ENCODE measurements around the gene ATAT1. TPM values are rescaled to one million over a fixed set of nuclear protein-coding genes. Genes with fewer than 3 reads are reported as not detected.

Gene ATAT1
- polyA plus RNA-seq, 3 donors: 0.51 to 10.4 (median 0.68) TPM

DNA sequence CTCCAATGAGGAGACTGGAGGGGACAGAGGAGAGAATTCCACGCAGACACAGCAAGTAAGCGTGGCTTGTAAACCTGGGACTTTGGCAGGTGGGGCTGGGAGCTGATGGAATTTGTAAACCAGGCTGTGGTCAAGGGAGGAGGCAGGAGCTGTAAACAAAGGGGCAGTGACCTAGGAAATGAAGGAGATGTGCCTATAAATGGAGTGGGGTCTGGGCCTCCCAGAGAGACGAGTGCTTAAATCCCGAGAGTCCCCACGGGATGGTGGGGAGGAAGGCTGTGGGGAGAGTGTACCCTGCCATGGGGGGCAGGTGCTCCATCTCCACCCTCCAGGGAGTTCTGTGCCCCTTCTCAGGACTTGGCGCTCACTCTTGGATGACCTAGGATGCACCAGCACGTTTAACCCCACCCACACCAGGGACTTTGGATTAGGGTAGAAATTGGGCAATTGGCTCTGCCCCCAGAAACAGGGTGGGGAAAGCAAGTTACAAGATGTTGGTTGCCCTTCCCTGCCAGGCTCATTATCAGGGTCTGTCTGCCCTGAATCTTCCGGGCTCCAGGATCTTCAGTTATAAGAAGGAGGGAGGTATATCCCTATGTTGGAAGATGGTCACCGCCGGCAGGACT lies 50.1 kb downstream of the ATAT1 start:
- Mint-ChIP-seq H3K27me3 (ENCODE audit: low read depth in 3 of 3) (no peaks in the 10 kb centered on the region), H3K4me1 (peaks cover 49% of the 10 kb centered on the region), H3K27ac (peak overlapping the region in 5 of 7 donors; percentile 8 to 72 (median 63)), H3K9me3 (peaks cover 0 to 2% (median 0%) of the 10 kb centered on the region in 7 donors), H3K4me3 (no peak overlapping the region), H3K36me3 (peaks cover 53 to 61% of the 10 kb centered on the region in 2 donors)
- intact Hi-C loops (cut with micrococcal nuclease): loop anchor here in 1 of 2 donors (5.0 kb wide), 1 partner anchor 201 kb away; no protein-coding TSS in a partner anchor
- H3K4me2 ChIP-seq (replicated peaks; ENCODE audit: extremely low read depth, low read length, poor library complexity, severe bottlenecking): no peak overlapping the region
- no peak overlapping the region for H3K9ac ChIP-seq (ENCODE audit: insufficient read depth, low read length, poor library complexity, severe bottlenecking)
- peaks cover 70% of the 10 kb centered on the region for H4K20me1 ChIP-seq (ENCODE audit: insufficient read depth, low read length)
- no peaks in the 10 kb centered on the region for H3K9me3 ChIP-seq (replicated peaks in 1 of 2; ENCODE audit: control insufficient read depth in 1 of 2, insufficient read depth in 1 of 2, low read length in 2 of 2)
- H3K36me3 ChIP-seq (replicated peaks in 1 of 2; ENCODE audit: control insufficient read depth in 1 of 2, insufficient read depth in 2 of 2, low read length in 2 of 2): peaks cover 43 to 45% of the 10 kb centered on the region in 2 donors
- H3K4me1 ChIP-seq (ENCODE audit: control insufficient read depth in 1 of 2, insufficient read depth in 2 of 2, low read length in 2 of 2): peaks cover 39 to 48% of the 10 kb centered on the region in 2 donors
- H3K27ac ChIP-seq (ENCODE audit: low read depth in 1 of 2, low read length in 2 of 2): peak overlapping the region in 1 of 2 donors; percentile 14
- no peak overlapping the region for H3K4me3 ChIP-seq (replicated peaks in 1 of 3; ENCODE audit: low read depth in 2 of 3, low read length in 3 of 3)
- H3K27me3 ChIP-seq (ENCODE audit: control insufficient read depth in 2 of 2, insufficient read depth in 2 of 2, low read length in 2 of 2): no peaks in the 10 kb centered on the region
- TF ChIP-seq, protein P1, sequence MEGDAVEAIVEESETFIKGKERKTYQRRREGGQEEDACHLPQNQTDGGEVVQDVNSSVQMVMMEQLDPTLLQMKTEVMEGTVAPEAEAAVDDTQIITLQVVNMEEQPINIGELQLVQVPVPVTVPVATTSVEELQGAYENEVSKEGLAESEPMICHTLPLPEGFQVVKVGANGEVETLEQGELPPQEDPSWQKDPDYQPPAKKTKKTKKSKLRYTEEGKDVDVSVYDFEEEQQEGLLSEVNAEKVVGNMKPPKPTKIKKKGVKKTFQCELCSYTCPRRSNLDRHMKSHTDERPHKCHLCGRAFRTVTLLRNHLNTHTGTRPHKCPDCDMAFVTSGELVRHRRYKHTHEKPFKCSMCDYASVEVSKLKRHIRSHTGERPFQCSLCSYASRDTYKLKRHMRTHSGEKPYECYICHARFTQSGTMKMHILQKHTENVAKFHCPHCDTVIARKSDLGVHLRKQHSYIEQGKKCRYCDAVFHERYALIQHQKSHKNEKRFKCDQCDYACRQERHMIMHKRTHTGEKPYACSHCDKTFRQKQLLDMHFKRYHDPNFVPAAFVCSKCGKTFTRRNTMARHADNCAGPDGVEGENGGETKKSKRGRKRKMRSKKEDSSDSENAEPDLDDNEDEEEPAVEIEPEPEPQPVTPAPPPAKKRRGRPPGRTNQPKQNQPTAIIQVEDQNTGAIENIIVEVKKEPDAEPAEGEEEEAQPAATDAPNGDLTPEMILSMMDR (IDR thresholded peaks at IDR 0.05): no peak
- H2AFZ ChIP-seq (ENCODE audit: insufficient read depth, low read depth, low read length, poor library complexity, severe bottlenecking): no peak overlapping the region
- WGBS (ENCODE audit: insufficient coverage): 100% methylated on average over 5 of the region's 10 CpGs
- peaks cover 59% of the 10 kb centered on the region for H3K79me2 ChIP-seq (ENCODE audit: insufficient read depth, low read length)
- DNase-seq: no peak

GRCh38 chr6:30678964-30679726 lies 52.5 kb downstream of the ATAT1 start:
- peak overlapping the region; percentile 22 for H3K9ac ChIP-seq (ENCODE audit: insufficient read depth, low read length, poor library complexity, severe bottlenecking)
- H3K27me3 ChIP-seq (ENCODE audit: control insufficient read depth in 2 of 2, insufficient read depth in 2 of 2, low read length in 2 of 2): no peaks in the 10 kb centered on the region
- Mint-ChIP-seq H3K4me1 (peaks cover 47% of the 10 kb centered on the region), H3K9me3 (peaks cover 0 to 2% (median 0%) of the 10 kb centered on the region in 7 donors), H3K27ac (peak overlapping the region; percentile 60 to 99 (median 80)), H3K36me3 (peaks cover 62 to 79% of the 10 kb centered on the region in 2 donors), H3K4me3 (peak overlapping the region; percentile 77 to 87), H3K27me3 (ENCODE audit: low read depth in 3 of 3) (peaks cover 0 to 3% (median 0%) of the 10 kb centered on the region in 3 donors)
- intact Hi-C loops (cut with micrococcal nuclease): loop anchor here (1.0 to 5.0 kb wide), 2 partner anchors 43 to 198 kb away; no protein-coding TSS in a partner anchor
- H3K36me3 ChIP-seq (replicated peaks in 1 of 2; ENCODE audit: control insufficient read depth in 1 of 2, insufficient read depth in 2 of 2, low read length in 2 of 2): peaks cover 43 to 45% of the 10 kb centered on the region in 2 donors
- H3K4me3 ChIP-seq (replicated peaks in 1 of 3; ENCODE audit: low read depth in 2 of 3, low read length in 3 of 3): peak overlapping the region in 2 of 3 experiments; percentile 16 to 100
- peak; percentile 81 to 88 (median 82) for DNase-seq
- peak overlapping the region; percentile 100 for H3K4me2 ChIP-seq (replicated peaks; ENCODE audit: extremely low read depth, low read length, poor library complexity, severe bottlenecking)
- no peak overlapping the region for H2AFZ ChIP-seq (ENCODE audit: insufficient read depth, low read depth, low read length, poor library complexity, severe bottlenecking)
- TF ChIP-seq, protein P1 (IDR thresholded peaks at IDR 0.05): peak; percentile 91
- 4% methylated on average over 15 of the region's 31 CpGs for WGBS (ENCODE audit: insufficient coverage)
- peaks cover 71% of the 10 kb centered on the region for H3K79me2 ChIP-seq (ENCODE audit: insufficient read depth, low read length)
- H4K20me1 ChIP-seq (ENCODE audit: insufficient read depth, low read length): peaks cover 82% of the 10 kb centered on the region
- H3K4me1 ChIP-seq (ENCODE audit: control insufficient read depth in 1 of 2, insufficient read depth in 2 of 2, low read length in 2 of 2): peaks cover 41 to 51% of the 10 kb centered on the region in 2 donors
- H3K27ac ChIP-seq (ENCODE audit: low read depth in 1 of 2, low read length in 2 of 2): peak overlapping the region; percentile 36 to 70
- H3K9me3 ChIP-seq (replicated peaks in 1 of 2; ENCODE audit: control insufficient read depth in 1 of 2, insufficient read depth in 1 of 2, low read length in 2 of 2): no peaks in the 10 kb centered on the region
